COR-L47 (cell line): ENCODE data around the gene CCT5.
"Not testable (repeated sequence)": the region's sequence is repeated elsewhere in the genome, so short reads cannot be mapped to it uniquely, and the experiment has no call there.

Source experiments
- DNase-seq: peaks from one replicate; lab custom pipeline; 2025; lab: John Stamatoyannopoulos, UW

CCT5 gene

DNA sequence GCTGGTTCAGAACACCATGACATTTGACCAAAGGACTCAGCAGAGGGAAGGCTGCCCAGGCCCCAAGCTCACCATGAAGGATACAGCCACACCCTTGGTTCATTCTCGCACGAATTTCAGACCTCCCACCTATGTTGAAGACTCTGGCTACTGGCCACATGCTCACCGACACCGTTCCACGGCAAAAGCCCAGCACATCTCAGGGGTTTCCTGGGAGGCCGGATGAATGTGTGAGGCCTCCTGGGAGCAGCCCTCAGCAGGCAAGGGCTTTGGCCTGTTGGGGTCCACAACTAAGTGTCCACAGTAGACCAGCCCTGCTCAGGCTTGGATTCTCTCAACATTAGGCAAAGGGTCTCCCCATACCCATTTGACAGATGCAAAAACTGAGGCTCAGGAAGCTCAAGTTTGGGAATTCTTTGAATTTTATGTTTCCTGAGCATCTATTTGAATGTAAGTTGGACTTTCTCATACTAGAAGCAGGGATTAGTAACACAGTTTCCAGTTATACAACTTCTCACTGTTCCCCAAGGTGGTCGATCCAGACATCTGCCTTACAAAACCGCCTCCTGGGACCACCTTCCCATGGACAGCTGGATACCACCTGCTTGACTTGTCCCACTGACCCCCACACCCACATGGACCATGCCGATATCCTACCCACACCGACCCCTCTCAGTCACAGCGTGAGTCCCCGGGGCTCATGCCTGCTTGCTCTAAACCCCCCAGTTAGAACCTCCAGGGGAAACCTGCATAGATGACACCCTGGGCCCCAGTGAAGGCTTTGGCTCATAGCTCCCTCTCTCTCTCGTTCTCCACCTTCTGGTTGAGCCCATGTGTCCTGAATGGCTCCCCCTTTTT is 27.9 kb downstream of the CCT5 start:
- no peak for DNase-seq

DNA sequence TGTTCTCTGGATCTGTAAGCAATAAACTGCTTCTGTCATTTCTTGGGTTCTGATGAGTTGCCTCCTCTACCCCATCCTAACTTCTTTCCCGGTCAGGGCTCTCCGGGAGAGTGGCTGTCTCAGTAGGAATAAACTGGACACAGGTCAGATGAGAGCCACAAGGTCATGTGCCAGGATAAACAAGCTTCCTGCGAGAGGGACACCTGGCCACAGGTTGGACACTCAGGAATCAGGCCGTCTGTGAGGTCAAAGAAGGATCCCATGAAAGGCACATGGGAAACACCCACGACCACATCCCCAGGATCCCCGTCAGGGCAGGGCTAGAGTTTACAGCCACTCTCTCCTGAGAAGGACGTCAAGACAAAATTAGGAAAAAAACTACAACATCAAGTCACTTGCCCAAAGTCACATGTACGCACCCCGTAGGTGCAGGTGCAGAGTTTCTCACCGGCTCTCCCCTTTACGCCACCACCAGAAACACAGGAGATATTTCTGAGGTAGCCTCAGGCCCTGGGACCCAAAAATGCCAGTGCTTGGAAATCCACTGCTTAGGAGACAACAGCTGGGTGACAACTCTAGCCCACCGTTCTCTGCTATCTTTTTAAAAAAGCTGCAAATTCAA is 28.7 kb downstream of the CCT5 start:
- DNase-seq: no peak

DNA sequence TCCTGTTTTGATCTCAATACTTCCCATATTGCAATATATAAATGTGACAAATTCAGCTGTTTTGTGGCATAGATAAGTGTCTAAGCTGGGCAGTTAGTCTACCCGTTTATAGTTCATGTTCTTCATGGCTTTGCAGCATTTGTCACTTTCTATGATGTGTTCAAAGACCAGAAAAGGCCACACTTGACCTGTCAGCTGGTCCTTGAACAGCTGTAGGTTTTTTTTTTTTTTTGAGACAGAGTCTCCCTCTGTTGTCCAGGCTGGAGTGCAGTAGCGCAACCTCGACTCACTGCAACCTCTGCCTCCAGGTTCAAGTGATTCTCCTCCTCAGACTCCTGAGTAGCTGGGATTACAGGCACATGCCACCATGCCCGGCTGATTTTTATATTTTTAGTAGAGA is 29.2 kb downstream of the CCT5 start:
- DNase-seq: no peak

DNA sequence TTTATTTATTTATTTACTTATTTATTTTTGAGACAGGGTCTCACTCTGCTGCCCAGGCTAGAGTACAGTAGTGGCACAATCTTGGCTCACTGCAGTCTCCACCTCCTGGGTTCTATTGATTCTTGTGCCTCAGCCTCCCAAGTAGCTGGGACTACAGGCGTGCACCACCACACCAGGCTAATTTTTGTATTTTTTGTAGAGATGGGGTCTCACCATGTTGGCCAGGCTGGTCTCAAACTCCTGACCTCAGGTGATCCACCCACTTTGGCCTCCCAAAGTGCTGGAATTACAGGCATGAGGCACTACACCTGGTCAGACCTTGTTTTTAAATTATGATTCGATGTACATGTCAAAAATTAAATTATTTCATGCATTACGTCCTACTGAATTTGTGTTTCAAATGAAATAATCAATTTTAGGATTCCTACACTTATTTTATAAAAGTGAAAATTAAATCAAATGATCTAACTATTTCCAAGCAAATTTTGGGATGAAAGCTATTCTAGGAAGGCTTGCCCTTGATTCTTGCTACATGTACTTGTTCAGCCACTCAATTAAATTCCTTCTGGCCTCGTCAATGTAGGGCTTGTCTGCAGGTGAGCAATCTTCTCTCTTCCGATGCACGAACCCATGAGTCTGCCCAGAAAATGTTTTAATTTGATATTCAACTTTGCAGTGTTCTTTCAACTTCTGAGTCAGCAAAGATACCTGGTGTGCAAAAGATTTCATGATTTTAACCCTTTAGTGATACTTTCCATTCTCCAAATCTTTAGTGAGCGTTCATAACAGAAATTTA is 30.0 kb downstream of the CCT5 start:
- no peak for DNase-seq

DNA sequence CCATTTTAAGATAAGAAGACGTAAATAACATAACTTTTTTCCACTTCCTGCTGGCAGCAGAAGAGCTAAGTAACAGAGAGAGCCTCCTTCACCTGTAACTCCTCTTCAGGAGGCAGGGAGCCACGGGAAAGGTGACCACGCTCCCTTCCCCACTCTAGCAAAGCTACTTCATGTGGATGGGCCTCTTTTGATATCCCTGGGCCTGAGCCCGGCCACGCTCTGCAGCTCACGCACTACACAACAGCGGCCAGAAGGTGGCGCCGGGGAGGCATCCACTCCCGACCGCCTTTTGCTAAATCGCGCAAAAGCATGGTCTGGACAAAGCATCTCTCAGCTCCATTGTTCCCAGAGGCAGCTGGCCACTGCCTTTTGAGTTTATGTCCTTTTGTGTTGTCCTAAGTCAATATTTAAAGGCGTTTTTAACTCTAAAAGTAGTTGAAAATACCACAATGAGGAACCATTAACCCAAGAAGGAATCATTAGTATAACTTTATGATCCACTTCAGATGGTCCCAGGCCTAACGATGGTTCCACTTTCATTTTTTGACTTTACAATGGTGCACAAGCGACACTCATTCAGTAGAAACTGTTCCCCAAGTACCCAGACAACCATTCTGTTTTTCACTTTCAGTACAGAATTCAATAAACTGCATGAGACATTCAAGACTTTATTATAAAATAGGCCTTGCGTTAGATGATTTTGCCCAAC is 34.0 kb downstream of the CCT5 start:
- peak; percentile 91 for DNase-seq

DNA sequence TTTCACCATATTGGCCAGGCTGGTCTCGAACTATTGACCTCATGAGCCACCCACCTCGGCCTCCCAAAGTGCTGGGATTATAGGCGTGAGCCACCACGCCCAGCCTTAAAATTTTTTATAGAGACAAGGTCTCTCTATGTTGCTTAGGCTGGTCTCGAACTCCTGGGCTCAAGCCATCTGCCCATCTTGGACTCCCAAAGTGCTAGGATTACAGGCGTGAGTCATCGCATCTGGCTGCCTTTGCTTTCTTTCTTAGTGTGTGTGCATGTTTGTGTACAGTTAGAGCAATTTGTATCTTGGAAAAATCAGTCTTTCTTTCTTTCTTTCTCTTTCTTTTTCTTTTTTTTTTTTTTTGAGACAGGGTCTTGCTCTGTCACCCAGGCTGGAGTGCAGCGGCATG is 35.3 kb downstream of the CCT5 start:
- not testable (repeated sequence) for DNase-seq

DNA sequence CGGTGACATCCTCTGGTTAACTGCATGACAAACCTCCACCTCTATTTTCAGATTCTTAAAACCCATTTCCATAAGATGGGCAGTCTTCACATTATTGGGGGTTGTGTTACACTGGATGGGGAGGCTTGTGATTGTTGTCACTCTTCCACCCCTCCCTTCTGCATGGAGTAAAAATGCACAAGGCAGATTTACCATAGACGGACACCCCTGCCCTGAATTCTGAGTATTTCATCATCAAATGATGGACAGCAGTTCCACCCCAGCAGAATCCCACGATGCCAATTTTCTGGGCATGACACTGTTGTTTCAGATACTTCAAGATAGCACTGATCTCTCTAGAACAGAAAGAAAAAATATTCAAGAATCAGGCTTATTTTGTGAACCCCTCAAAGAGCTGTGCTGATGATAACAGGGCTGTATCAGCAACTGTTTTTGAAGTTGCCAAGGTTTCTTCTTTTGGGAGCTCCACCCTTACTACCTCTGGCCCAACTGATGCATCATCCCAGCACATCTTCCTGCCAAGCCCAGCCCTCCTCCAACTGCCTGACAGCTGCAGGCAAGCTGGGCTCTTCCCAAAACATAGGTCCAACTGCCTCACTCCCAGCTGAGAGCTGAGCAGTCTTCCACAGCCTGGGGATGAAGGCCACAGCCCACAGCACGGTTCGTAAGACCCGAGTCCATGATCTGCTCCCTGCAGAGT is 36.2 kb downstream of the CCT5 start:
- no peak for DNase-seq

DNA sequence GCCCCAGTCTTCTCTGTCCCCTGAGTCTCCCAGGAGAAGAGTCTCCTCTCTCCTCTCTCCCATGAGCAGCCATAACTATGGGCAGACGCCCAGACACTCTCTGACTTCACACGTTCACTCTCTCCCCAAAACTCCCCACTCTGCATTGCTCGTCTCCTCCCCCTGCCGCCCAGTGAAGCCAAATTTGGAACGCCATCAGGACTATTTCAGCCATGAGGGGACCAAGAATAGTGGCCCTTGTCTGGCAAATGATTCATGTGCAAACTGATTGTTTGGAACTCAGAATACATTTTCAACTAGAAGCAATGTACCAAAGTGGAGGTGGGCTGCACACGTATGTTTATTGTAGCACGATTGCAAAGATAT is 36.8 kb downstream of the CCT5 start:
- no peak for DNase-seq

DNA sequence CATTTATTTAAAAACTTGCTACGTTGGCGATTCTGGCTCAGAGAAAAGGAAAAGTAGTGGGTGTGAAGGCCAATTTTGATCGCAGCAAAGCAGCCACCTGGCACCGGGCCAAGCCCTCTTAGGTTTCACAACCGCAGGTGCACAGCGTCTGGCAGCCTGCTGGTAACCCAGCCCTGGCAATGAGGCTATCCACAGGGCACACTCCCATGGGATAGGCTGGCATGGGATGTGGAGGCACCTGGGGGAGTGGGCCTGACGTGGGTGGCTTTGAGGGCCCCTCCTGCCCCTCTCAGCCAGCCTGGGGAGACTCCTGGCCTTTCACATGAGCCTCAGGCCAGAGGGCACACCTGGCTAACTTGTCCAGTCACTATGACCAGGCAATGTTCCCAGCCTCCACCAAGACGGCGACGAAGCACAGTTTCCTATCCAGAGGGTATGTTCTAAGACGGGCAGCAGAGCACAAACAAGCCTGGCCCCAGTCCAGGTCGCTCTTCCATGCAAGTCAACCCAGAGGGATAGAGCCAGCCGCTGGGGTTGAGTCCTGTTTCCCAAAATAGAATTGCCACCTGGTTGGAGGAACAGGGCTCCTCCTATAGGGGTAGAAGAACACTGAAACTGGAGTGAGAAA is 38.6 kb downstream of the CCT5 start:
- peak; percentile 100 for DNase-seq

DNA sequence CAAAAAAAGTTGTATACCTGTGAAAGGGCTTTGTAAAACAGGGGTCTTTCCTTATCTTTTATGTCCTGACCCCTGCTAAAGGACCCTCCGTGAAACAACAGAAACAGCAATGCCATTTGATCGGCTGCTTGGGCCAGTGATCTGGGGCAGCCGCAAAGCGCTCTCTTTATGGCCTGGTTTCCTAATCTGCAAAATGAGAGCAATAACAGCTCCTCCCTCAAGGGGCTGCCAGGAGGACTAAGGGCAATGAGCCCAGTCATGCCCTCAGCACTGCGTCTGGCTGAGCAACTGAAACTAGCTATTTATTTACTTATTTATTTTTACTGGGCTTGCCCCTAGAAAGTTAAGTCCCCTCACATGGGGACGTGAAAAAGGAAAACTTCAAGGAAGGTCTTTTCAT is 39.3 kb downstream of the CCT5 start:
- DNase-seq: no peak

DNA sequence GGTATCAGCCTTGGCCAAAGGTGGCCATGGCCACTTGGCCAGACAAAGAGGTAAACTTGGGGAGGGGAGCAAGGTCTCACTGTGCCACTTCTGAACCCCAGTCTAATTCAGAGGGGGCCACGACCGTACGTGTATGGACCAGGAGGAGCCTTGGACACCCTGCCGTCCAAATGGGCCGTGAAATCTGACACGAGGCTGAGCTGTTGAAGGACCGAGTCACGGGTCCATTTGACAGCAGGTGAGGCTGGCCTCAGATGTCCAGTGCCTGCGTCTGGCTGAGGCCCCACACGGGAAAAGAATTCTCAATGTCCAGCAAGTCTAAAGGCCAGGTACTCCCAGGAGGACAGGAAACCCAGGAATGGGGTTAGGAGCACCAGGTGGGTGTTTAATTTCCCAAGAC is 39.9 kb downstream of the CCT5 start:
- DNase-seq: no peak

DNA sequence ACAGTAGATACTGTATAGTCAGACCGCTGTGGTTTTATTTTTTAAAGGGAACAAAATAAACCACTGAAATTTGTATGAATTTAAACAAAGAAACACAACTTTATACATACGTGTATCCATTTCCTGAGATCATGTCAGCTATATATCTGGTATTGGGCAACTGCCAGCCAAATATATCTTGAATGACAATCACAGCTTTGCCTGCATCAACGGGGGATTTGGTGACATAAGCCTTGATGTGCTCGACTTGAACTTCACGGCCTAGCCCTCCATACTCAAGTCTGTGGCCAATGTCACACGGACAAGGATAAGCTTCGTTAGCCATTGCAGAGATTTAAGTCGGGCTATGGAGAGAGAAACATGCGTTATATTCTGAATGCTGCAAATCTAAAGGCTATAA is 40.4 kb downstream of the CCT5 start:
- no peak for DNase-seq

DNA sequence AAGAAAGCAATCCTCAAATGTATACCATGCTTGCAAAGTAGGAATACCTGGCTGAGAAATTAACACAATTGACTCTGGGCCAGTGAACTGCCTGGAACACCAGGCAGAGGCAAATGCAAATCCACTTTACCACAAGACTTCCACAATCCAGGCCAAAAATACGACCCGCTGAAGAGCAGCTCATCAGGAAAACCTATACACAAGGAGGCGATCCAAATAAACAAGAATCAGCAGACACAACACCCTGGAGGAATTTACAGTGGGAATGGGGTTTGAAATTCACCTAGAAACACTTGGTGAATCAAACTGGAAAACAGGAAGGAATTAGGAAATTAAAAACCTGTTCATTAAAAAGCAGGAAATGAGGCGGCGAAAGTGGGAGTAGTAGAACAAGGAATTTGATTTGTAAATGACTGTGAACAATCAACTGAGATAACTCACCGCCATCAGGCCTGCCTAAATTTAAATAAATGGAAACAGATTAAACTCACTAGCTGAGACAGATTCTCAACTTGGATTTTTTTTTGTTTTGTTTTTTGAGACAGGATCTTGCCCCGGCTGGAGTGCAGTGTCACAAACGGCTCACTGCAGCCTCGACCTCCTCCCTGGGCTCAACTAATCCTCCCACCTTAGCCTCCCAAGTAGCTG is 41.7 kb downstream of the CCT5 start:
- no peak for DNase-seq

DNA sequence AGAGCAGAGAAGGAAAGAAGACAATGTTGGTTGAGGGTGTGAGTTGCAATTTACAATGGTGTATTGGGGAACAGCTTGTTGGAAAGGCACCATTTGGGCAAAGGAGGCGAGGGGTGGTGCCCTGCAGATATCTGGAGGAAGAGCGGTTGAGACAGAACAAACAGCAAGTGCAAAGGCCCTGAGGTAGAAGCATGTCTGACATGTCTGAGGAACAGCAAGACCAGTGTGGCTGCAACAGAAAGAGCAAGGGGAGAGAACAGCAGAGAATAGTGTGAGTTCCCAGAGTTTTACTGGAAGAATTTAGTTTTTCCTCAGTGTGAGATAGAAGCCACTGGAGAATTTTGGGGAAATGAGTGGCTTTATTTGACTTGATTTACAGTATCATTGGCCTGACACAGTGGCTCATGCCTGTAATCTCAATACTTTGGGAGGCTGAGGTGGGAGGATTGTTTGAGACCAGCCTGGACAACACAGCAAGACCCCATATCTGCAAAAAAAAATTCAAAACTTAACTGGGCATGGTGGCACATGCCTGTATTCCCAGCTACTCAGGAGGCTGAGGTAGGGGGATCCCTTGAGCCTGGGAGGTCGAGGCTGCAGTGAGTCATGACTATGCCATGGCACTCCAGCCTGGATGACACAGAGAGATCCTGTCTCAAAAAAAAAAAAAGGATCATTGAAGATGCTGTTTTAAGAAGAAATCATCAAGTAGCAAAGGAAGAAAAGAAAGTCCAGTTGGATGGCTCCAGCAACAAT is 44.0 kb downstream of the CCT5 start:
- no peak for DNase-seq

DNA sequence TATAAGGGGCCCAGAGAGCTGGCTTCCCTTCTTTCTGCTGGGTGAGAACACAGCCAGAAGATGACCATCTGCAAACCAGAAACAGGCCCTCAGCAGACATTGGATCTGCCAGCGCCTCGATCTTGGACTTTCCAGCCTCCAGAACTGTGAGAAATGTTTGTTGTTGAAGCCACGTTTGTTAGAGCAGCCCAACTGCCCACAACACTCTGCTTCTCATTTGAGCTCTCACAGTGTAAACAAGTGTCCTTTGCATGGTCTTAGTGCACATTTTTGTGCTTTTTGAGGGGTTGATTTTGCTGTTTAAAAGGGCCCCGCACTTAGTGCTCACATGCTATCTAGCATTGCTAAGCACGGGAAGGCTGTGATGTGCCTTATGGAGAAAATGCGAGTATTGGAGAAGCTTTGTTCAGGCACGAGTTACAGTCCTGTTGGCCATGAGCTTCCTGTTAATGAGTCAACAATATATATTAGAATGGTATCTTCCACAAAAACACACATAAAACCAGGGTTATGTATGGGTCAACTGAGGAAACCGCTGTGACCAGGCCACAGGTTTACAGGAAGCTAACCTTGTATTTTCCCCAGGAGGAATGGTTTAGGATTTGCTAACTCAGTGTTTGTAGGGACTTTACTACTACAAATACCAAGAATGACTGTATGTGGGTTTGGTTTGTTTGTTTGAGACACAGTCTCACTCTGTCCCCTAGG is 45.7 kb downstream of the CCT5 start:
- no peak for DNase-seq

DNA sequence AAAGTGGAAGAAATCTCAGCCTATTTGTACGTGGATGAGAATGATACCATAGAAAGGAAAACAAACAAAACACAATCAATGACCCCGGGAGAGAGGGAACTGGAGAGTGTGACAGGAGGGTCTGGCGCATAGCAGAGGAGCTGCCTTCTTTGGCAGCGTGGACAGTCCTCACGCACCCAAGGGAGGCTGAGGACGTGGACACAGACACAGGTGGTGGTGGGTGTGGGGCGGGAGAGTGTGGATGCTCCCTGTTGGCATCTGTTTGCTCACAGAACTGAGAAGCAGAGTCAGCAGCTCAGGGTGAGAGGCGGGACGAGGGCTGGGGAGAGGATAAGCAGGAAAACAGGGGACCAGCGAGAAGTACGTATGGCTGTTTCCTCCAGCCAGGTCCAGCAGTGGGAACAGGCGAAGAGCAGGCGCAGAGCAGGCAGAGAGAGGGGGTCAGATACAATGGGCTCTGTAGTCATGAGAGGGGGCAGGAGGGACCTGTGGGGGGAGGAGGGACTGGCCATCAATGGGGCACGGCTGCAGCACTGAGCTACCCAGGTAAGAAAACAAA is 47.6 kb downstream of the CCT5 start:
- peak; percentile 35 for DNase-seq

DNA sequence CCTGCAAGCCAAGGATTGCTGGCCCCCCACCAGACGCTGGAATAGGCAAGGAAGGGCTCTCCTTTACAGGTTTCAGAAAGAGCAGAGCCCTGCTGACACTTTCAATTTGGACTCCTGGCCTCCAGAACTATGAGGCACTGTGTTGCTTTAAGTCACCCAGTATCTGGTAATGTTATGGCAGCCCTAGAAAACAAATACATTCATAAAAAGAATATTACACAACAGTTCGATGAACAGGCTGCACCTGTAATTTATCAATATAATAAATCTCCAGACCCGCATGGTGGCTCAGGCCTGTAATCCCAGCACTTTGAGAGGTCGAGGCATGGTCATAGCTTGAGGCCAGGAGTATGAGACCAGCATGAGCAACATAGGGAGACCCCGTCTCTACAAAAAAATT is 50.2 kb downstream of the CCT5 start:
- DNase-seq: no peak

DNA sequence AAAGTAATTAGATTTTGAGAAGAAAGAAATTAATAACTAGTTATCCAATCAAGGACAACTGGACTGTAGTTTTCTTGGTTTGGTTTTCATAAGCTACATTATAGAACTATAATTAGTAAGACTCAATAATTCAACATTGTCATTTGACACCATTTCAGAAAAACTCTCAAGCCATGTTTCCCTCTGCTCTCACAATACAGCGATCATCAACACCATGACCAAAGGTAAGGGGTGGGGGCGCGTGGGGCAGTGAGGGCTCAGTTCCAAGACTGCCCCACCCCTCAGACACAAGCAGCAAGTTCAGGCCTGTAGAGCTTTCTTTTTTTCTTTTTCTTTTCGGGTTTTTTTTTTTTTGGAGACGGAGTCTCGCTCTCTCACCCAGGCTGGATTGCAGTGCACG is 51.2 kb downstream of the CCT5 start:
- peak; percentile 59 for DNase-seq
